ENCODE data around the gene TRAF3.

DNA sequence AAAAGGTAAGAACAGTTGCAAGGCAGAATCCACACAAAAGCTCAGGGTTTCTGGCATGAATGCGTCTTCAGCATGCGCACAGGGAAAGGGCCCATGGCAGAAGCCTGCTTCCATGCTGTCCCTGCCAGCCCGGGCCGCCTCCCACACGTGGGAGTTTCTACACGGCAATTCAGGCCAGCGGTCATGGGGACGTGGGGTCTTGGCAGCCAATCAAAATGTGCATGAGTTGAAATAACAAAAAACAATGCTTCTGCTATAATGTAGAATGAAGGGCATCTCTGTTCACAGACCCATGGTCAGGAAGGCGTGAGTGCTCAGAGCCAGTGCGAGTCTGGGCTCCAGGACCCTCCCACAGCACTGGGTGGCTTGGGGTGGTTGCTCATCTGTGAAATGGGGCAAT lies 173.8 kb downstream of the TRAF3 start:
- TF ChIP-seq, protein P1, sequence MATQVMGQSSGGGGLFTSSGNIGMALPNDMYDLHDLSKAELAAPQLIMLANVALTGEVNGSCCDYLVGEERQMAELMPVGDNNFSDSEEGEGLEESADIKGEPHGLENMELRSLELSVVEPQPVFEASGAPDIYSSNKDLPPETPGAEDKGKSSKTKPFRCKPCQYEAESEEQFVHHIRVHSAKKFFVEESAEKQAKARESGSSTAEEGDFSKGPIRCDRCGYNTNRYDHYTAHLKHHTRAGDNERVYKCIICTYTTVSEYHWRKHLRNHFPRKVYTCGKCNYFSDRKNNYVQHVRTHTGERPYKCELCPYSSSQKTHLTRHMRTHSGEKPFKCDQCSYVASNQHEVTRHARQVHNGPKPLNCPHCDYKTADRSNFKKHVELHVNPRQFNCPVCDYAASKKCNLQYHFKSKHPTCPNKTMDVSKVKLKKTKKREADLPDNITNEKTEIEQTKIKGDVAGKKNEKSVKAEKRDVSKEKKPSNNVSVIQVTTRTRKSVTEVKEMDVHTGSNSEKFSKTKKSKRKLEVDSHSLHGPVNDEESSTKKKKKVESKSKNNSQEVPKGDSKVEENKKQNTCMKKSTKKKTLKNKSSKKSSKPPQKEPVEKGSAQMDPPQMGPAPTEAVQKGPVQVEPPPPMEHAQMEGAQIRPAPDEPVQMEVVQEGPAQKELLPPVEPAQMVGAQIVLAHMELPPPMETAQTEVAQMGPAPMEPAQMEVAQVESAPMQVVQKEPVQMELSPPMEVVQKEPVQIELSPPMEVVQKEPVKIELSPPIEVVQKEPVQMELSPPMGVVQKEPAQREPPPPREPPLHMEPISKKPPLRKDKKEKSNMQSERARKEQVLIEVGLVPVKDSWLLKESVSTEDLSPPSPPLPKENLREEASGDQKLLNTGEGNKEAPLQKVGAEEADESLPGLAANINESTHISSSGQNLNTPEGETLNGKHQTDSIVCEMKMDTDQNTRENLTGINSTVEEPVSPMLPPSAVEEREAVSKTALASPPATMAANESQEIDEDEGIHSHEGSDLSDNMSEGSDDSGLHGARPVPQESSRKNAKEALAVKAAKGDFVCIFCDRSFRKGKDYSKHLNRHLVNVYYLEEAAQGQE (IDR thresholded peaks at IDR 0.05; ENCODE audit: insufficient read depth in 1 of 2, low read depth in 2 of 2, low read length in 2 of 2) = no peak
- TF ChIP-seq POLR2AphosphoS5 (IDR thresholded peaks at IDR 0.05; ENCODE audit: low read depth, low read length) (no peak), SIN3A (IDR thresholded peaks at IDR 0.05; ENCODE audit: borderline replicate concordance, insufficient read depth, low read length) (no peak), TAF1 (IDR thresholded peaks at IDR 0.05; ENCODE audit: borderline replicate concordance, insufficient read depth, low read length) (no peak)
